ENCODE results near the gene CUX1.
"Not testable (repeated sequence)": the region's sequence is repeated elsewhere in the genome, so short reads cannot be mapped to it uniquely, and the experiment has no call there.

CUX1 gene

GRCh38 chr7:102024005-102024768 is 206.8 kb downstream of the CUX1 start:
- no peak for DNase-seq

GRCh38 chr7:102024769-102025391 is 207.5 kb downstream of the CUX1 start:
- no peak for DNase-seq

GRCh38 chr7:102025777-102026176 is 208.4 kb downstream of the CUX1 start:
- DNase-seq, result not testable (repeated sequence)

- DNase-seq, result no peak
These were observed 210.9 kb downstream of the CUX1 start for GRCh38 chr7:102028206-102028826.

GRCh38 chr7:102029616-102030015 is 212.2 kb downstream of the CUX1 start:
- no peak for DNase-seq

GRCh38 chr7:102030696-102031095 is 213.3 kb downstream of the CUX1 start:
- DNase-seq, result no peak

GRCh38 chr7:102036958-102037357 is 219.5 kb downstream of the CUX1 start:
- DNase-seq, result no peak

GRCh38 chr7:102039706-102040105 is 222.3 kb downstream of the CUX1 start:
- DNase-seq, result no peak

GRCh38 chr7:102040569-102040968 is 223.1 kb downstream of the CUX1 start:
- DNase-seq, result no peak

- no peak for DNase-seq
These were observed 224.7 kb downstream of the CUX1 start for GRCh38 chr7:102042016-102042656.

GRCh38 chr7:102042796-102043195 is 225.4 kb downstream of the CUX1 start:
- DNase-seq, result not testable (repeated sequence)

- DNase-seq, result no peak
These were observed 227.2 kb downstream of the CUX1 start for GRCh38 chr7:102044641-102044983.

GRCh38 chr7:102044984-102045673 is 227.7 kb downstream of the CUX1 start:
- no peak for DNase-seq

- no peak for DNase-seq
These were observed 228.4 kb downstream of the CUX1 start for GRCh38 chr7:102045681-102046372.

- DNase-seq, result no peak
These were observed 229.1 kb downstream of the CUX1 start for GRCh38 chr7:102046373-102047117.

- DNase-seq, result no peak
These were observed 229.7 kb downstream of the CUX1 start for GRCh38 chr7:102047167-102047566.

- DNase-seq, result no peak
These were observed 232.3 kb downstream of the CUX1 start for GRCh38 chr7:102049765-102050164.

GRCh38 chr7:102050864-102051460 is 233.5 kb downstream of the CUX1 start:
- DNase-seq, result no peak

- not testable (repeated sequence) for DNase-seq
These were observed 234.3 kb downstream of the CUX1 start for GRCh38 chr7:102051736-102052135.

- no peak for DNase-seq
These were observed 236.7 kb downstream of the CUX1 start for GRCh38 chr7:102054158-102054557.
